IMR-90 (cell line): ENCODE measurements around the gene LPXN. TPM values are rescaled to one million over a fixed set of nuclear protein-coding genes. Genes with fewer than 3 reads are reported as not detected.

ENCODE experiments used
- ATAC-seq: fragments of 200-7000 bp; cut with Tn5 transposase; 2 replicates; pipeline ENCODE4 v1.9.1; 2020; ENCODE audit warnings: low read depth, mild to moderate bottlenecking, moderate library complexity
- BruUV-seq: library from RNA; stranded (reverse); fragments of 400-500 nt; replicated peaks from 2 replicates; lab custom pipeline; 2021; lab: Mats Ljungman, UMichigan
- CTCF ChIA-PET: fragments of 300-600 bp; formaldehyde crosslinking; extraction: SDS; loops from one replicate; lab custom pipeline; 2021; ENCODE audit warnings: antibody characterized with exemption; lab: Yijun Ruan, JAX
- POLR2A ChIA-PET: fragments of 300-600 bp; sonication (Branson Sonifier 250); formaldehyde crosslinking; loops from one replicate; lab custom pipeline; 2022; ENCODE audit warnings: antibody characterized with exemption; ENCODE audit not compliant: unreplicated experiment; lab: Charles Lee
- DNase-seq: peaks from one replicate; pipeline ENCODE4 v3.0.0; 2013
- H2AFZ ChIP-seq: replicated peaks from 2 replicates; pipeline ENCODE3; 2013; ENCODE audit warnings: low read length, mild to moderate bottlenecking; ENCODE audit not compliant: poor library complexity
- H2AK5ac ChIP-seq: 2 replicates; pipeline ENCODE4 v1.6.1; 2013; ENCODE audit warnings: low read depth, low read length, inconsistent platforms
- H2AK9ac ChIP-seq: replicated peaks from 2 replicates; pipeline ENCODE3; 2013; ENCODE audit warnings: mild to moderate bottlenecking, low read depth, low read length, moderate library complexity; ENCODE audit not compliant: poor library complexity
- H2BK120ac ChIP-seq: 2 replicates; pipeline ENCODE4 v1.6.1; 2013; ENCODE audit warnings: low read depth, low read length, inconsistent platforms
- H2BK15ac ChIP-seq: 3 replicates; pipeline ENCODE4 v1.6.1; 2013; ENCODE audit warnings: low read depth, low read length, inconsistent platforms
- H2BK20ac ChIP-seq: 2 replicates; pipeline ENCODE4 v1.6.1; 2013; ENCODE audit warnings: low read depth, mild to moderate bottlenecking, inconsistent platforms, low read length, moderate library complexity
- H2BK5ac ChIP-seq: 2 replicates; pipeline ENCODE4 v1.6.1; 2013; ENCODE audit warnings: mild to moderate bottlenecking, low read depth, low read length, inconsistent platforms; ENCODE audit not compliant: poor library complexity, severe bottlenecking
- H3K14ac ChIP-seq: replicated peaks from 2 replicates; pipeline ENCODE4 v1.6.1; 2013; ENCODE audit warnings: low read depth, low read length, inconsistent platforms
- H3K18ac ChIP-seq: 2 replicates; pipeline ENCODE4 v1.6.1; 2013; ENCODE audit warnings: low read depth, low read length, control low read depth
- H3K23ac ChIP-seq: 2 replicates; pipeline ENCODE4 v1.6.1; 2013; ENCODE audit warnings: low read depth, low read length, inconsistent platforms
- H3K27ac ChIP-seq: 2 replicates; pipeline ENCODE4 v1.5.1; 2013; ENCODE audit warnings: mild to moderate bottlenecking, control low read depth, low read length; ENCODE audit not compliant: insufficient read depth
- H3K27me3 ChIP-seq: 2 replicates; pipeline ENCODE4 v1.6.1; 2013; ENCODE audit warnings: low read length; ENCODE audit not compliant: control insufficient read depth, insufficient read depth
- H3K36me3 ChIP-seq: 2 replicates; pipeline ENCODE4 v1.6.1; 2013; ENCODE audit warnings: low read length, mixed read lengths; ENCODE audit not compliant: control insufficient read depth, insufficient read depth
- H3K4ac ChIP-seq: 2 replicates; pipeline ENCODE4 v1.6.1; 2013; ENCODE audit warnings: low read depth, low read length, inconsistent platforms
- H3K4me1 ChIP-seq: 2 replicates; pipeline ENCODE4 v1.6.1; 2013; ENCODE audit warnings: low read length, mixed read lengths; ENCODE audit not compliant: control insufficient read depth, insufficient read depth
- H3K4me2 ChIP-seq: 2 replicates; pipeline ENCODE4 v1.6.1; 2013; ENCODE audit warnings: low read depth, mild to moderate bottlenecking, control low read depth, low read length, moderate library complexity
- H3K4me3 ChIP-seq: 2 replicates; pipeline ENCODE4 v1.5.1; 2013; ENCODE audit warnings: low read depth, mild to moderate bottlenecking, control low read depth, low read length, moderate library complexity; ENCODE audit not compliant: insufficient read depth
- H3K56ac ChIP-seq: 2 replicates; pipeline ENCODE4 v1.6.1; 2013; ENCODE audit warnings: low read length, inconsistent platforms; ENCODE audit not compliant: insufficient read depth; ENCODE audit errors: extremely low read depth
- H3K79me1 ChIP-seq, 2 experiments: 2 replicates each; pipeline ENCODE4 v1.6.1; 2013; ENCODE audit warnings: low read length in 2 of 2, inconsistent platforms in 1 of 2, low read depth in 1 of 2
- H3K9ac ChIP-seq: 2 replicates; pipeline ENCODE4 v1.6.1; 2013; ENCODE audit warnings: low read depth, low read length, control low read depth
- H3K9me1 ChIP-seq: 2 replicates; pipeline ENCODE4 v1.6.1; 2013; ENCODE audit warnings: low read length, inconsistent platforms; ENCODE audit not compliant: insufficient read depth
- H3K9me3 ChIP-seq: 2 replicates; pipeline ENCODE4 v1.6.1; 2013; ENCODE audit warnings: low read length; ENCODE audit not compliant: control insufficient read depth, insufficient read depth
- H4K20me1 ChIP-seq: 2 replicates; pipeline ENCODE4 v1.6.1; 2013; ENCODE audit warnings: low read length, inconsistent platforms; ENCODE audit not compliant: insufficient read depth
- H4K5ac ChIP-seq: 2 replicates; pipeline ENCODE4 v1.6.1; 2013; ENCODE audit warnings: mild to moderate bottlenecking, low read depth, low read length, control low read depth
- H4K8ac ChIP-seq, 2 experiments: 2 replicates each; pipeline ENCODE4 v1.6.1; 2013; ENCODE audit warnings: low read depth in 2 of 2, low read length in 2 of 2, control low read depth in 1 of 2, inconsistent platforms in 1 of 2
- H4K91ac ChIP-seq: 2 replicates; pipeline ENCODE4 v1.6.1; 2013; ENCODE audit warnings: low read depth, low read length, inconsistent platforms; ENCODE audit not compliant: insufficient read depth
- CEBPB ChIP-seq: IDR thresholded peaks from 2 replicates; pipeline ENCODE4 v1.6.1; 2012; ENCODE audit warnings: low read depth, low read length, improper control_type of control experiment
- CTCF ChIP-seq: conservative IDR thresholded peaks from 2 replicates; pipeline ENCODE4 v1.5.1; 2012; ENCODE audit warnings: mild to moderate bottlenecking, low read depth, low read length, improper control_type of control experiment
- RFX5 ChIP-seq: IDR thresholded peaks from 2 replicates; pipeline ENCODE4 v1.8.0; 2012; ENCODE audit warnings: low read depth, mild to moderate bottlenecking, low read length, moderate library complexity
- SMC3 ChIP-seq: fragments of 150-350 bp; IDR thresholded peaks from 2 replicates; pipeline ENCODE4 v1.6.1; 2016; ENCODE audit warnings: low read depth, mild to moderate bottlenecking, antibody characterized with exemption, low read length, moderate library complexity
- USF2 ChIP-seq: fragments of 150-350 bp; IDR thresholded peaks from 2 replicates; pipeline ENCODE4 v1.6.1; 2017; ENCODE audit warnings: mild to moderate bottlenecking, antibody characterized with exemption, low read length, low read depth
- WGBS, 2 experiments: methylation state at CpG; one replicate each; pipeline versions ENCODE4 v1.1.5 to v1.1.7; 2013; ENCODE audit warnings: missing lambda C conversion rate in 2 of 2; ENCODE audit not compliant: insufficient read length in 1 of 2; ENCODE audit errors: extremely low coverage in 2 of 2; 5-methylcytosine and 5-hydroxymethylcytosine counted together
- dilution Hi-C: fragments of 300-500 bp; cut with HindIII; formaldehyde crosslinking; loops from one replicate; pipeline ENCODE4 v1.14.3; 2018; ENCODE audit warnings: low sequenced_read_pairs; ENCODE audit not compliant: unreplicated experiment
- in situ Hi-C: fragments of 300-500 bp; cut with MboI; formaldehyde crosslinking; loops from 3 replicates; pipeline ENCODE4 v1.14.3; 2019; ENCODE audit warnings: low sequenced_read_pairs, inconsistent platforms, mixed read lengths
- intact Hi-C: fragments of 100-400 bp; cut with micrococcal nuclease; formaldehyde crosslinking; loops from 2 replicates; pipeline ENCODE4 v1.10.0; 2022
- polyA plus RNA-seq, 3 experiments: library from polyadenylated mRNA; depleted of rRNA; stranded (reverse); fragments of >200 nt; gene quantifications; 2 replicates each; pipeline ENCODE4 v1.2.3, GENCODE V29; 2012; ENCODE audit warnings: low replicate concordance in 1 of 3
- total RNA-seq: library from RNA; depleted of rRNA; stranded (reverse); fragments of >200 nt; gene quantifications from 2 replicates; pipeline ENCODE4 v1.2.3, GENCODE V29; 2012

The LPXN gene
- total and polyA plus RNA-seq, 2 of the 4 experiments (the other 2 are of a cell fraction) = 13.4 to 15.7 TPM

- H2AK5ac ChIP-seq = 0 out of 2 replicates have a peak overlapping the region, but pooled peaks have one; percentile 31
- POLR2A ChIA-PET = no interaction called here
- dilution Hi-C loops (no loop called here), in situ Hi-C loops (loop anchor here (25.0 kb wide), 1 partner anchor 1017 kb away; no protein-coding TSS in a partner anchor), intact Hi-C loops (no loop called here)
- no peaks in the 10 kb centered on the region for H4K20me1 ChIP-seq
- H2BK5ac ChIP-seq = no peak overlapping the region
- no peaks in the 10 kb centered on the region for H3K79me1 ChIP-seq
- no peak overlapping the region for H3K27ac ChIP-seq
- no peak overlapping the region for H2BK15ac ChIP-seq
- H2BK20ac ChIP-seq = peak overlapping the region; percentile 6; the same call in 1 of the 2 replicates
- no peak overlapping the region for H3K56ac ChIP-seq
- no peak overlapping the region for H2AK9ac ChIP-seq
- CTCF ChIA-PET = interaction anchor here (0.6 kb wide), 1 partner anchor 72 kb away, joined by 3 read pairs; no protein-coding TSS in a partner anchor
- H2BK120ac ChIP-seq = 0 out of 2 replicates have a peak overlapping the region, but pooled peaks have one; percentile 53
- no peak for DNase-seq
- peaks cover 4% of the 10 kb centered on the region; the same call in 1 of the 2 replicates for H3K4me1 ChIP-seq
- no peaks in the 10 kb centered on the region for H3K36me3 ChIP-seq
- no peak overlapping the region for H3K9ac ChIP-seq
- H4K5ac ChIP-seq = peak overlapping the region; percentile 42; the same call in 1 of the 2 replicates
- H3K4me2 ChIP-seq = no peak overlapping the region
- H3K23ac ChIP-seq = no peak overlapping the region
- no peak for ATAC-seq
- no peak overlapping the region for H3K14ac ChIP-seq
- TF ChIP-seq CEBPB (no peak), CTCF (no peak), RFX5 (no peak), SMC3 (no peak), USF2 (no peak)
- no peaks in the 10 kb centered on the region for H3K9me3 ChIP-seq
- no peak overlapping the region; the same call in 1 of the 2 replicates for H3K4ac ChIP-seq
- H2AFZ ChIP-seq = no peak overlapping the region
- H4K91ac ChIP-seq = peak overlapping the region; percentile 42; the same call in 1 of the 2 replicates
- no peaks in the 10 kb centered on the region for H3K27me3 ChIP-seq
- H3K9me1 ChIP-seq = peaks cover 2% of the 10 kb centered on the region; the same call in 1 of the 2 replicates
- no peak overlapping the region for H4K8ac ChIP-seq
- H3K4me3 ChIP-seq = no peak overlapping the region
- H3K18ac ChIP-seq = peak overlapping the region; percentile 77; the same call in 1 of the 2 replicates
- 80% methylated on average over 1 of the region's 6 CpGs; no CpG with 5 or more reads in 1 of the 2 experiments for WGBS, 2 experiments
- BruUV-seq = no TSS peak
Measured at GRCh38 chr11:58504232-58504631, 71.4 kb downstream of the LPXN start.
